Measurements from ENCODE around the gene SMG1.

DNA sequence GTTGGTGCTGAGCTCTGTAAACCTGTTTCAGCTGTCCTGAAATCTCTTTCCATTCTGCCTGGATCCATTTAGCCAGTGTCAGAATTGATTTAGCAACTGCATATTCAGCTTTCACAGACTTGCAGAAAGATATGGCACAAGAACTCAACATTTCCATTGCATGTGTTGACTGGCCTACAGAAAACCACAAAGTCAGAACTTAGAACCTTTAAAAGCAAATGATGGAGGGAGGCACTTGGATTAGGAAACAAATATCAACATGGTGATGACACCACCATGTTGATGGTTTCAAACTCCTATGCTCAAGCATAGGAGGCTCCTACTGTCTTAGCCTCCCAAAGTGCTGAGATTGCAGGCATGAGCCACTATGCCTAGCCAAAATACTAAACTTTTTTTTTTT, 72.5 kb downstream of the SMG1 start:
- TF ChIP-seq, protein P1, sequence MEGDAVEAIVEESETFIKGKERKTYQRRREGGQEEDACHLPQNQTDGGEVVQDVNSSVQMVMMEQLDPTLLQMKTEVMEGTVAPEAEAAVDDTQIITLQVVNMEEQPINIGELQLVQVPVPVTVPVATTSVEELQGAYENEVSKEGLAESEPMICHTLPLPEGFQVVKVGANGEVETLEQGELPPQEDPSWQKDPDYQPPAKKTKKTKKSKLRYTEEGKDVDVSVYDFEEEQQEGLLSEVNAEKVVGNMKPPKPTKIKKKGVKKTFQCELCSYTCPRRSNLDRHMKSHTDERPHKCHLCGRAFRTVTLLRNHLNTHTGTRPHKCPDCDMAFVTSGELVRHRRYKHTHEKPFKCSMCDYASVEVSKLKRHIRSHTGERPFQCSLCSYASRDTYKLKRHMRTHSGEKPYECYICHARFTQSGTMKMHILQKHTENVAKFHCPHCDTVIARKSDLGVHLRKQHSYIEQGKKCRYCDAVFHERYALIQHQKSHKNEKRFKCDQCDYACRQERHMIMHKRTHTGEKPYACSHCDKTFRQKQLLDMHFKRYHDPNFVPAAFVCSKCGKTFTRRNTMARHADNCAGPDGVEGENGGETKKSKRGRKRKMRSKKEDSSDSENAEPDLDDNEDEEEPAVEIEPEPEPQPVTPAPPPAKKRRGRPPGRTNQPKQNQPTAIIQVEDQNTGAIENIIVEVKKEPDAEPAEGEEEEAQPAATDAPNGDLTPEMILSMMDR (IDR thresholded peaks at IDR 0.05 in 4 of 5, conservative IDR thresholded peaks at IDR 0.05 in 1 of 5), result no peak
- no peak for TF ChIP-seq POLR2A (IDR thresholded peaks at IDR 0.05)
